HL-60 (cell line): ENCODE data around the gene MPC1.

Source experiments
- DNase-seq, 2 experiments: peaks; one replicate each; pipeline ENCODE4 v3.0.0-alpha.2; 2010 to 2020; ENCODE audit warnings: low read depth in 1 of 2, low spot score in 1 of 2
- H3K27ac ChIP-seq: fragments of 250-450 bp; sonication (Bioruptor Pico); replicated peaks from 2 replicates; pipeline ENCODE4 v1.5.1; 2020; ENCODE audit warnings: mild to moderate bottlenecking, moderate library complexity
- H3K27me3 ChIP-seq: fragments of 250-450 bp; sonication (Bioruptor Pico); 2 replicates; pipeline ENCODE4 v1.5.1; 2021; ENCODE audit warnings: mild to moderate bottlenecking, moderate library complexity; ENCODE audit not compliant: insufficient read depth, poor library complexity, severe bottlenecking
- H3K4me3 ChIP-seq: replicated peaks from 2 replicates; pipeline ENCODE4 v1.5.1; 2011; ENCODE audit warnings: mild to moderate bottlenecking, control low read depth, low read length; ENCODE audit not compliant: insufficient read depth
- CTCF ChIP-seq: IDR thresholded peaks from one replicate; pipeline ENCODE4 v1.5.1; 2011; ENCODE audit warnings: low read length, control low read depth, inconsistent platforms; ENCODE audit not compliant: insufficient read depth
- GABPA ChIP-seq: IDR thresholded peaks from 2 replicates; pipeline ENCODE4 v1.6.1; 2012; ENCODE audit warnings: low read depth
- POLR2AphosphoS5 ChIP-seq: IDR thresholded peaks from 2 replicates; pipeline ENCODE4 v1.6.1; 2012; ENCODE audit warnings: low read depth
- REST ChIP-seq: IDR thresholded peaks from 2 replicates; pipeline ENCODE4 v1.6.1; 2012; ENCODE audit warnings: low read depth; ENCODE audit not compliant: insufficient replicate concordance
- SPI1 ChIP-seq: IDR thresholded peaks from 2 replicates; pipeline ENCODE4 v1.6.1; 2012; ENCODE audit warnings: low read depth, mild to moderate bottlenecking, borderline replicate concordance

The MPC1 gene

GRCh38 chr6:166379800-166380199, 2.9 kb downstream of the MPC1 start:
- Histone ChIP-seq H3K27me3 (no peaks in the 10 kb centered on the region), H3K27ac (no peak overlapping the region), H3K4me3 (no peak overlapping the region)
- no peak for DNase-seq
- no peak for TF ChIP-seq REST
- no peak for TF ChIP-seq POLR2AphosphoS5
- no peak for TF ChIP-seq CTCF
- no peak for TF ChIP-seq GABPA
- TF ChIP-seq SPI1 = no peak

GRCh38 chr6:166379103-166379586, 3.6 kb downstream of the MPC1 start:
- Histone ChIP-seq H3K4me3 (no peak overlapping the region), H3K27ac (no peak overlapping the region), H3K27me3 (no peaks in the 10 kb centered on the region)
- no peak for DNase-seq
- TF ChIP-seq POLR2AphosphoS5 (no peak), CTCF (no peak), GABPA (no peak), SPI1 (no peak), REST (no peak)

GRCh38 chr6:166377721-166378120, 5.0 kb downstream of the MPC1 start:
- no peaks in the 10 kb centered on the region for H3K27me3 ChIP-seq
- TF ChIP-seq CTCF (no peak), POLR2AphosphoS5 (no peak), SPI1 (no peak), GABPA (no peak), REST (no peak)
- no peak overlapping the region for H3K27ac ChIP-seq
- no peak overlapping the region for H3K4me3 ChIP-seq
- DNase-seq = no peak
